ENCODE data around the gene CERK. TPM values are rescaled to one million over a fixed set of nuclear protein-coding genes. Genes with fewer than 3 reads are reported as not detected.

CERK gene
- total and polyA plus RNA-seq, 2 of the 8 experiments (the other 6 are each of a cell fraction or from before 2014, with no cell fraction given): 26.6 to 59.0 TPM

DNA sequence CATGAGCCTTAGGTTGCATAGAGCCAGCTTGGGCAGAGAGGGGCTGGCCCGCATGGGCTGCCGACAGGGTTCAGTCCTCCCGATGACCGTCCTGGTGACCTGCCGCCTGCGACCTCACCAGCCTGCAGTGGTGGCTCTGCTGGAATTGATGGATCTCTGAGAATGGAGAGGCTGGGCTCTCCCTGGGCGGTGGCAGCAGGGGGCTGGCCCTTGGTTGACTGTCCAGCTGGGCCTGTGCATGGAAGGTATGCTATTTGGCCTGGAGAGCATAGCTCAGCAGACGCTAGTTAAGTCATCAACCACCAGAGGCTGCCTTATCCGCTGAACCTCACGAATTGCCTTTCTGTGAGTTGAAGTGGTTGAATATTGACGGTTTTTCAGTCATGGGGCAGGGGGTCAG is 98.2 kb downstream of the CERK start:
- no peaks in the 10 kb centered on the region for H3K36me3 ChIP-seq (ENCODE audit: control insufficient read depth in 2 of 4, insufficient read depth in 4 of 4, low read length in 3 of 4)
- no peak overlapping the region for H3K14ac ChIP-seq (ENCODE audit: insufficient read length)
- no peak for DNase-seq (ENCODE audit: low read depth in 1 of 2, low spot score in 2 of 2)
- H2BK12ac ChIP-seq (ENCODE audit: low read depth, low read length): no peak overlapping the region
- H3K9ac ChIP-seq (replicated peaks in 1 of 4; ENCODE audit: extremely low read depth in 1 of 4, low read depth in 3 of 4, low read length in 3 of 4): no peak overlapping the region
- no peak overlapping the region; the same call in 1 of the 2 replicates for H4K8ac ChIP-seq (ENCODE audit: extremely low read depth, insufficient read depth, low read length)
- 89% methylated on average over 11 of the region's 11 CpGs; no CpG with 5 or more reads in 1 of the 2 experiments for WGBS, 2 experiments (ENCODE audit: extremely low coverage in 1 of 2, insufficient coverage in 1 of 2, insufficient read length in 1 of 2, insufficient replicate concordance in 2 of 2, low coverage in 1 of 2, low lambda C conversion rate in 2 of 2, missing lambda C conversion rate in 1 of 2)
- no peak overlapping the region for H2BK120ac ChIP-seq (replicated peaks; ENCODE audit: low read depth, low read length)
- H3K56ac ChIP-seq (replicated peaks; ENCODE audit: insufficient read length, low read depth, low read length): no peak overlapping the region
- no peaks in the 10 kb centered on the region for H3K27me3 ChIP-seq (replicated peaks in 1 of 4; ENCODE audit: control insufficient read depth in 3 of 4, extremely low read depth in 1 of 4, insufficient read depth in 3 of 4, low read length in 3 of 4)
- H4K5ac ChIP-seq (ENCODE audit: insufficient read length, low read depth, low read length): no peak overlapping the region
- peaks cover 0 to 5% (median 2%) of the 10 kb centered on the region in 4 experiments; a peak in 3 of 7 replicates for H3K4me1 ChIP-seq (replicated peaks in 1 of 4; ENCODE audit: control insufficient read depth in 3 of 4, insufficient read depth in 4 of 4, low read length in 3 of 4)
- FAIRE-seq: no peak
- no peak overlapping the region for H4K91ac ChIP-seq (replicated peaks; ENCODE audit: insufficient read length, low read length)
- H3K4me2 ChIP-seq (ENCODE audit: insufficient read depth in 1 of 2, low read depth in 2 of 2, low read length in 2 of 2): no peak overlapping the region
- no peak overlapping the region for H3K27ac ChIP-seq (ENCODE audit: low read depth, low read length)
- H2AK5ac ChIP-seq (ENCODE audit: low read depth, low read length): no peak overlapping the region
- no peak overlapping the region for H3K18ac ChIP-seq (ENCODE audit: extremely low read depth, low read length)
- POLR2A ChIA-PET (ENCODE audit: partially characterized antibody): no interaction called here
- H3K4me3 ChIP-seq (ENCODE audit: extremely low read depth in 1 of 4, insufficient read depth in 2 of 4, low read depth in 3 of 4, low read length in 4 of 4): no peak overlapping the region
- H3K79me1 ChIP-seq (ENCODE audit: low read depth, low read length): no peaks in the 10 kb centered on the region; the same call in 1 of the 2 replicates
- peaks cover 5% of the 10 kb centered on the region; the same call in 1 of the 2 replicates for H3K23me2 ChIP-seq (ENCODE audit: low read depth, low read length)
- peaks cover 0 to 6% of the 10 kb centered on the region in 2 experiments for H4K20me1 ChIP-seq (replicated peaks in 1 of 2; ENCODE audit: control insufficient read depth in 1 of 2, insufficient read depth in 2 of 2, low read length in 2 of 2)
- TF ChIP-seq SIN3A (conservative IDR thresholded peaks at IDR 0.05 in 1 of 2, IDR thresholded peaks at IDR 0.05 in 1 of 2; ENCODE audit: low read depth in 1 of 2, low read length in 2 of 2) (no peak), SAP30 (IDR thresholded peaks at IDR 0.05; ENCODE audit: insufficient read depth, insufficient replicate concordance, low read length) (no peak), RXRA (IDR thresholded peaks at IDR 0.05; ENCODE audit: insufficient read depth, low read depth, low read length) (no peak), NANOG (IDR thresholded peaks at IDR 0.05; ENCODE audit: insufficient read depth, low read depth, low read length, poor library complexity, severe bottlenecking) (no peak), HDAC6 (IDR thresholded peaks at IDR 0.05; ENCODE audit: low read depth, low read length) (no peak), EZH2 (IDR thresholded peaks at IDR 0.05; ENCODE audit: low read depth, low read length, severe bottlenecking) (no peak)
- TF ChIP-seq, protein P1, sequence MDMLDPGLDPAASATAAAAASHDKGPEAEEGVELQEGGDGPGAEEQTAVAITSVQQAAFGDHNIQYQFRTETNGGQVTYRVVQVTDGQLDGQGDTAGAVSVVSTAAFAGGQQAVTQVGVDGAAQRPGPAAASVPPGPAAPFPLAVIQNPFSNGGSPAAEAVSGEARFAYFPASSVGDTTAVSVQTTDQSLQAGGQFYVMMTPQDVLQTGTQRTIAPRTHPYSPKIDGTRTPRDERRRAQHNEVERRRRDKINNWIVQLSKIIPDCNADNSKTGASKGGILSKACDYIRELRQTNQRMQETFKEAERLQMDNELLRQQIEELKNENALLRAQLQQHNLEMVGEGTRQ (IDR thresholded peaks at IDR 0.05; ENCODE audit: low read length): no peak
- TF ChIP-seq, protein P2, sequence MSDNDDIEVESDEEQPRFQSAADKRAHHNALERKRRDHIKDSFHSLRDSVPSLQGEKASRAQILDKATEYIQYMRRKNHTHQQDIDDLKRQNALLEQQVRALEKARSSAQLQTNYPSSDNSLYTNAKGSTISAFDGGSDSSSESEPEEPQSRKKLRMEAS (IDR thresholded peaks at IDR 0.05): no peak
- H3K79me2 ChIP-seq (ENCODE audit: control insufficient read depth in 1 of 2, insufficient read depth in 2 of 2, low read length in 2 of 2): no peaks in the 10 kb centered on the region; a peak in 1 of 4 replicates
- H2AFZ ChIP-seq (ENCODE audit: low read length): no peak overlapping the region
- no peak overlapping the region for H2BK20ac ChIP-seq (ENCODE audit: low read length)
- CTCF ChIA-PET (ENCODE audit: partially characterized antibody): interaction anchor here (0.9 to 1.8 kb wide), 5 partner anchors 13 to 76 kb away, joined by 3 to 7 read pairs (median 4); no protein-coding TSS in a partner anchor
- no peak overlapping the region for H2BK5ac ChIP-seq (ENCODE audit: low read depth, low read length)
- H3K4ac ChIP-seq (replicated peaks; ENCODE audit: insufficient read length, low read depth, low read length): no peak overlapping the region
- no peak overlapping the region for H2BK15ac ChIP-seq (ENCODE audit: low read length)
- no peak overlapping the region for H3K23ac ChIP-seq (ENCODE audit: insufficient read length)
- H3K9me3 ChIP-seq (ENCODE audit: insufficient read depth in 2 of 2, low read depth in 1 of 2, low read length in 1 of 2): no peaks in the 10 kb centered on the region

Measured in H1 (cell line).